Ovary (tissue), 9 donors: ENCODE results near the gene IRGQ. TPM values are rescaled to one million over a fixed set of nuclear protein-coding genes. Genes with fewer than 3 reads are reported as not detected.

ENCODE experiments used
- DNase-seq, 5 donors: peaks; one replicate each; pipeline ENCODE4 v3.0.0-alpha.2; 2019 to 2020
- H3K27ac ChIP-seq, 2 donors: fragments of 200-600 bp; one replicate each; pipeline versions ENCODE4 v1.5.1 to v1.8.0; 2019 to 2022
- H3K27me3 ChIP-seq: fragments of 200-600 bp; one replicate; pipeline ENCODE4 v1.8.0; 2022
- H3K36me3 ChIP-seq: fragments of 200-600 bp; sonication (generic); one replicate; pipeline ENCODE4 v1.5.1; 2019
- H3K4me1 ChIP-seq: one replicate; pipeline ENCODE4 v1.8.1; 2013; ENCODE audit warnings: mild to moderate bottlenecking, moderate library complexity; ENCODE audit not compliant: insufficient read depth
- H3K4me3 ChIP-seq: fragments of 200-600 bp; sonication (generic); one replicate; pipeline ENCODE4 v1.5.1; 2017
- H3K9me3 ChIP-seq, 2 donors: fragments of 200-600 bp in 1 of 2; sonication (generic) in 1 of 2; one replicate each; pipeline versions ENCODE4 v1.5.1 to v1.8.1; 2013 to 2019; ENCODE audit warnings: mild to moderate bottlenecking in 1 of 2, moderate library complexity in 1 of 2
- CTCF ChIP-seq, 3 donors: fragments of 450-650 bp in 2 of 3; fragments of 200-600 bp in 1 of 3; IDR thresholded peaks; one replicate each; pipeline versions ENCODE4 v1.5.1 to v1.8.0; 2016 to 2022; ENCODE audit warnings: antibody characterized with exemption in 3 of 3, mild to moderate bottlenecking in 1 of 3
- EP300 ChIP-seq: sonication (generic); formaldehyde crosslinking; IDR thresholded peaks from one replicate; pipeline ENCODE4 v1.6.1; 2017; ENCODE audit warnings: antibody characterized with exemption
- POLR2A ChIP-seq: fragments of 450-650 bp; IDR thresholded peaks from one replicate; pipeline ENCODE4 v1.6.1; 2017; ENCODE audit warnings: antibody characterized with exemption, mild to moderate bottlenecking, moderate library complexity
- WGBS, 3 donors: extraction: QIAGEN DNeasy Blood & Tissue Kit in 1 of 3; methylation state at CpG; one replicate each; pipeline versions ENCODE4 v1.1.5 to v1.1.7; 2013 to 2017; 5-methylcytosine and 5-hydroxymethylcytosine counted together
- intact Hi-C, 4 donors: fragments of 100-400 bp; cut with DNase I; formaldehyde crosslinking; loops; one replicate each; pipeline versions ENCODE4 v1.11.0 to v1.15.1; 2022 to 2023
- polyA plus RNA-seq, 2 donors: library from polyadenylated mRNA; stranded (reverse); fragments of 200-250 nt in 1 of 2; fragments of 350-450 nt in 1 of 2; fragmentation: Illumina TruSeq in 1 of 2; extraction: RNeasy Lipid Tissue Mini Kit (QIAGEN cat#74804) in 1 of 2; gene quantifications; one replicate each; pipeline ENCODE4 v1.2.3, GENCODE V29; 2013 to 2014
- total RNA-seq, 7 donors: library from RNA; depleted of rRNA in 2 of 7; stranded (reverse); fragments of >200 nt in 2 of 7; fragmentation: NEBNext Ultra II Directional in 3 of 7; extraction: Animal tissue kit (Norgen Biotek cat#: 25700) in 3 of 7; gene quantifications; one replicate each; pipeline versions ENCODE4 v1.1.0 to v1.2.4, GENCODE V29; 2016 to 2023
- donor health status: DM: no; HTN: no; CAD: no; lungs with moderate emphysema.
- donor health status: DM: no; HTN: no; CAD: no.
- donor health status: Bipolar disorder and iron deficiency.
- donor health status: DM: yes; HTN: yes; CAD: no.
- donor health status: DM: no; HTN: no; CAD: no.
- donor health status: DM: yes; HTN: yes; CAD: no.

IRGQ gene
- total and polyA plus RNA-seq, 9 donors: 5.4 to 25.8 (median 19.2) TPM

- no peak for TF ChIP-seq CTCF (IDR thresholded peaks at IDR 0.05)
- no peak for TF ChIP-seq POLR2A
- no peak for TF ChIP-seq EP300
- H3K9me3 ChIP-seq: no peaks in the 10 kb centered on the region
- no peak for DNase-seq
- no peak overlapping the region for H3K27ac ChIP-seq
- H3K36me3 ChIP-seq: no peaks in the 10 kb centered on the region
- H3K27me3 ChIP-seq: no peaks in the 10 kb centered on the region
- 73 to 83% (median 77%) methylated on average over 5 of the region's 5 CpGs for WGBS, 3 donors
- peaks cover 3% of the 10 kb centered on the region for H3K4me1 ChIP-seq
- intact Hi-C loops: no loop called here
- no peak overlapping the region for H3K4me3 ChIP-seq
Measured at GRCh38 chr19:43569657-43570056, 26.3 kb downstream of the IRGQ start.

GRCh38 chr19:43564800-43565199 is 31.1 kb downstream of the IRGQ start:
- no peak for TF ChIP-seq CTCF (IDR thresholded peaks at IDR 0.05)
- Histone ChIP-seq H3K27me3 (no peaks in the 10 kb centered on the region), H3K27ac (no peak overlapping the region), H3K36me3 (no peaks in the 10 kb centered on the region), H3K9me3 (no peaks in the 10 kb centered on the region), H3K4me1 (peaks cover 3% of the 10 kb centered on the region), H3K4me3 (no peak overlapping the region)
- intact Hi-C loops: no loop called here
- no peak for DNase-seq
- 65 to 73% (median 69%) methylated on average over 9 of the region's 9 CpGs for WGBS, 3 donors

- H3K4me1 ChIP-seq: peaks cover 3% of the 10 kb centered on the region
Measured at GRCh38 chr19:43563816-43564457, 32.0 kb downstream of the IRGQ start.

GRCh38 chr19:43562698-43563241 is 33.2 kb downstream of the IRGQ start:
- no peaks in the 10 kb centered on the region for H3K27me3 ChIP-seq
- H3K9me3 ChIP-seq: no peaks in the 10 kb centered on the region
- TF ChIP-seq CTCF (IDR thresholded peaks at IDR 0.05): no peak
- TF ChIP-seq EP300: no peak
- TF ChIP-seq POLR2A: no peak
- H3K4me1 ChIP-seq: peaks cover 3% of the 10 kb centered on the region
- peak in 4 of 5 donors; percentile 45 to 55 (median 52) for DNase-seq
- H3K27ac ChIP-seq: no peak overlapping the region
- no peaks in the 10 kb centered on the region for H3K36me3 ChIP-seq
- H3K4me3 ChIP-seq: no peak overlapping the region
- intact Hi-C loops: no loop called here
- 58 to 64% (median 63%) methylated on average over 14 of the region's 14 CpGs for WGBS, 3 donors

More at GRCh38 chr19:43563816-43564457, 32.0 kb downstream of the IRGQ start:
- Histone ChIP-seq H3K36me3 (no peaks in the 10 kb centered on the region), H3K9me3 (no peaks in the 10 kb centered on the region), H3K27ac (no peak overlapping the region), H3K4me3 (no peak overlapping the region), H3K27me3 (no peaks in the 10 kb centered on the region)
- DNase-seq: no peak
- WGBS, 3 donors: 91 to 92% (median 91%) methylated on average over 10 of the region's 10 CpGs
- intact Hi-C loops: no loop called here
- TF ChIP-seq CTCF (IDR thresholded peaks at IDR 0.05) (no peak), POLR2A (no peak), EP300 (no peak)
